Measurements from ENCODE around the gene NYAP2. TPM values are rescaled to one million over a fixed set of nuclear protein-coding genes. Genes with fewer than 3 reads are reported as not detected.
A peak's percentile ranks its signal among the peaks of the same experiment; 100 is the strongest.

Gene NYAP2
- total RNA-seq, 2 experiments from 2014 or later, result not detected

DNA sequence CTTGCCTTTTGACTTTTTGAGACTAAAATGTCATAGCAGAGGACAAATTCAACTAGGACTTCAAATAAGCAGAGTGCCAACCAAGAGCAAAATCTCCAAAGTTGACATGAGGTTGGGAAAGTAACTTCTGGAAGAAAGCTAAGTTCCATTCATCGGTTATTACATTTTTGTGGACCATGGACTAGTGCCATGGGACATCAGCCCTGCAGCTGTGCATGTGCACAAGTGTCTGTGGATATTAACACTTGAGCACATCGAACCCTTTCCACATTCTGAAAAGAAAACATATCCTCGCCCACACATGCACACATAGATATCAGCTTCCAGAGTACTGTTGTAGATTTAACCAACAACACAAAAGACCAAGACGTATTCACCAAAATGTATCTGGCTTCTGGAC is 262.6 kb downstream of the NYAP2 start:
- no peaks in the 10 kb centered on the region for H3K9me3 Mint-ChIP-seq
- H3K27ac Mint-ChIP-seq, result no peak overlapping the region
- peaks cover 12% of the 10 kb centered on the region for H3K27me3 Mint-ChIP-seq
- ATAC-seq (ENCODE audit: low read depth) (no peak), DNase-seq (no peak)
- POLR2A ChIA-PET, result no interaction called here
- no peaks in the 10 kb centered on the region for H3K36me3 Mint-ChIP-seq
- peaks cover 2% of the 10 kb centered on the region for H3K4me1 Mint-ChIP-seq
- no peak overlapping the region for H3K4me3 Mint-ChIP-seq

DNA sequence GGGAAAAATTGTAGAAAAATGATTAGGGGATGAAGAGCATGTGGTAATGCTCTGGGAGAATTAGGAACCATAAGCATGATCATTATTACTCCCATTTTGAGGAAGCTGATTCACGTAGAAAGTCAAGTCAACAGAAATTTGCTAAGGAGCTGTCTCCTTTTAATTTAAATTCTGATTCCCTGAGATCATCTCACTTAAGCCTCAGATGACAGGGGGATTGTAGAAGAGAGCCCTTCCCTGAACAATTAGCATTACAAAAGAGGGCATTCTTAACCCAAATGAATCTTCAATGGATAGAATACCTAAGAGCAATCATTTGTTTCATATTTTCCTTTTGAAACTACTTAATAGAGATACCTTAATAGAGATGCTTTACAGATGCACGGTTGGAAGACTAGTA is 267.9 kb downstream of the NYAP2 start:
- ATAC-seq (ENCODE audit: low read depth) (no peak), DNase-seq (no peak)
- H3K27me3 Mint-ChIP-seq, result peaks cover 8% of the 10 kb centered on the region
- H3K4me1 Mint-ChIP-seq, result no peaks in the 10 kb centered on the region
- POLR2A ChIA-PET, result no interaction called here
- H3K36me3 Mint-ChIP-seq, result no peaks in the 10 kb centered on the region
- no peak overlapping the region for H3K27ac Mint-ChIP-seq
- no peaks in the 10 kb centered on the region for H3K9me3 Mint-ChIP-seq
- H3K4me3 Mint-ChIP-seq, result no peak overlapping the region

DNA sequence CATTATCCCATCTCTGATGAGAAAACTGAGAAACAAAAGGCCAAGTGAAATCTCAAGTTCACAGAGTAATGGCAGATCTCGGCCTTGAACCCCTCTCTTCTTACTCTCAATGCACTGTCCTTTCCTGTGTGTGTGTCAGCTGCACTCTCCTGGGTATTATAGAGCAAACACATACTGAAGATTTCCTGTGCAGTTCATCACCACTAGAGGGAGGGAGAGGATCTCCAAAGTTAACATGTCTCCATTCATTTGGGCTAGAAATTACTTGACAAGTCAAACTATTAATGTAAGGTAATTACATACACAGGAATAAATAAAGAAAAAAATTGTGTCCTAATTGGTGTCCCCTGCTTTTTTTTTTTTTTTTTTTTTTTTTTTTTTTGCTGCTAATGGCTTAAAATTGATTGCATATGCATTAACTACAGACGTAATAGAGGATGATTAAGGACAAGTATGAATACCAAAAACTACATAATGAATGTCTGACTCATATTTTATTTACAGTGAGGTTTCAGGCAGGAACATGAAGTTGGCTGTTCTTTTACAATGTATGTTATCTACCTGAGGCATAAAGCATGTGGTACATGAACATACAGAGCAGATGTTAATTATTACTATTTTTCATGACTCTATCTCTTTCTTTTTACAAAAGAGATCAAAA is 269.2 kb downstream of the NYAP2 start:
- peak; percentile 65 for ATAC-seq (ENCODE audit: low read depth)
- Mint-ChIP-seq H3K36me3 (no peaks in the 10 kb centered on the region), H3K27me3 (peaks cover 4% of the 10 kb centered on the region), H3K27ac (no peak overlapping the region), H3K4me3 (no peak overlapping the region), H3K9me3 (no peaks in the 10 kb centered on the region), H3K4me1 (no peaks in the 10 kb centered on the region)
- no peak for DNase-seq
- POLR2A ChIA-PET, result no interaction called here

DNA sequence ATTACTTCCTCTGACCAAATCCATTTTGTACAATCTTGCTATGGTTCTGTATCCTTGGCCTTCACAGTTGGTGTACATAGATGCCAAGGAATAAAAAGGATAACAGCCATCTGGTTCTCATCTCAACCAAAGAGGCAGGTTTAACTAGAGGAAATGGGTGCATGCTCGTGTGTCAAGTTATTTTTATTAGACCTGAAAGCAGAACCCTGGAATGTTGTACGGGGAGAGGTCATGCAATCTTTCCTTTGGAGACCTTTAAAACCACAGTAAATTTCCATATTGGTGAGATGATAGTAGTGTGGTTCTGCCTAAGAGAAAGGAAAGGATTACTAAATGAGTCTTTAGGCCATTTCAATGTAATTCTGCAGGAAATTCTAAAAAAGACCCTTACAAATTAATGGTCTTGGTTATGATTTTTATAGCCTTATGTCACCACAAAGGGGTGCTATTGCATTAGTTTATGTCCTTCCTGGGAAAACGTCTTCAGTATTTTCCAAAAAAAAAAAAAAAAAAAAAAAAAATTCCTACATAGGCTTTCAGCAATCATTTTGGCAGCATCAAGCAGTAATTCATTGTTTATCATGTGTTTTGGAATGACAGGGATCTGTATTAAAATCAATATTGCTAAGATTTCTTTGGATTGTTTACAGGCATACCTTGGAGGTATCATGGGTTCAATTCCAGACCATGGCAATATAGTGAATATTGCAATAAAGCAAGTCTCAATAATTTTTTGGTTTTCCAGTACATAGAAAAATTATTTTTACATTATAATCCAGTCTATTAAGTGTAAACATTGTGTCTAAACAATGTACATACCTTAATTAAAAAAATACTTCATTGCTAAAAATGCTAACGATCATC is 270.8 kb downstream of the NYAP2 start:
- POLR2A ChIA-PET, result no interaction called here
- H3K4me3 Mint-ChIP-seq, result no peak overlapping the region
- no peak overlapping the region for H3K27ac Mint-ChIP-seq
- DNase-seq (no peak), ATAC-seq (ENCODE audit: low read depth) (no peak)
- peaks cover 4% of the 10 kb centered on the region for H3K27me3 Mint-ChIP-seq
- no peaks in the 10 kb centered on the region for H3K9me3 Mint-ChIP-seq
- H3K4me1 Mint-ChIP-seq, result no peaks in the 10 kb centered on the region
- no peaks in the 10 kb centered on the region for H3K36me3 Mint-ChIP-seq

DNA sequence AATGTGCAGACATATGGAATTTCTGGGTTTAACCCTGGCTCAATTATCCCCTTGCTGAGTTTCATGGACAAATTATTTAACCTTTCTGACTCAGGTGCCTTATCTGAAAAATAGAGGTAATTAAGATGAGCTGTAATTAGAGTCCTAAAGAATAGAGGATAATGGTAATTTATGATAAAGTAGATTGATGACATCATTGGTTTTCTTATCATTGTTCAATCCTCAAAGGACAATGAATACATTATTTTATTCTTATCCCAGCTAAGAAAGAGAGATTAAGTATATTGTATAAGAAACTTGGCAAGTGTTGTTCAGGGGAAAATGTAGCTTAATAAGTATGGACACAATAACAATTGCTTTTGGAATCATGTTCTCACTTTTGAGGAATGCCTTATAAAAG is 279.3 kb downstream of the NYAP2 start:
- ATAC-seq (ENCODE audit: low read depth) (no peak), DNase-seq (no peak)
- Mint-ChIP-seq H3K27me3 (peaks cover 6% of the 10 kb centered on the region), H3K36me3 (no peaks in the 10 kb centered on the region), H3K4me1 (no peaks in the 10 kb centered on the region), H3K4me3 (no peak overlapping the region), H3K9me3 (no peaks in the 10 kb centered on the region), H3K27ac (no peak overlapping the region)
- POLR2A ChIA-PET, result no interaction called here

DNA sequence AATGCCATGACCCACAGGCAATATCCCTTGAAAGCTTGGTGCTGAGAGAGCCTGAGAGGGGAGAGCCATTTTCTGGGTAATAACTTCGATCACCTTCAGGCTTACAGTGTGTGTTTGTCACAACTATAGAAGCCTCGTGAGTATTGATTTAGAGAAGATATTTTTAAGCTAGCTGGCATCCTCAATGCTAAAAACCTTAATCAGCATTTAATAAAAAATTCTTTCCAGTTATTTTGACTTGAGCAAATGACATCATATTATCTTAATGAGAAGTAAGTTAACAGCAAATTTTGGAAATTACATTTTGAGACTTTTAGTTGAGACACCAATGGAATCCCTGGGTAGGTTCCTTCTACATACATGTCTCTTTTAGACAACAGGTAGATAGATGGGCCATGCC is 283.7 kb downstream of the NYAP2 start:
- no peak overlapping the region for H3K27ac Mint-ChIP-seq
- no peaks in the 10 kb centered on the region for H3K36me3 Mint-ChIP-seq
- DNase-seq (no peak), ATAC-seq (ENCODE audit: low read depth) (no peak)
- POLR2A ChIA-PET, result no interaction called here
- H3K4me1 Mint-ChIP-seq, result no peaks in the 10 kb centered on the region
- H3K4me3 Mint-ChIP-seq, result no peak overlapping the region
- H3K9me3 Mint-ChIP-seq, result no peaks in the 10 kb centered on the region
- peaks cover 4% of the 10 kb centered on the region for H3K27me3 Mint-ChIP-seq

DNA sequence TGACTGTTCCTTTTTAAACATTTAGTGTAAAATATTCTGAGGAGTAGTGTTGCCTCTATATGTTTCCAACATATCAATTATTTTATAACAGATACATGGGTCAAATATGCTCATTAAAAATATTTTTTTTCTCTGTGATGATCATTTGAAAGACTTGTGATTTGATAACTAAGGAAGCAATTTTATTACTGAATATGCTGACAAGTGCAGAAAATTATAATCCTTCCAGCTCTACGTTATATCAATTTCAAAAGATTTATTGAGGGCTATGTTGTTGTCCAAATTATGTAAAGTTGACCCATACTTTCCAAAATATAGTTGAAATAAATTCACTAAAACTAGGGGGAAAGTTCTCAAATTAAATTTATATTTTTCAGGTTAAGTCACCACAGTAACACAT is 290.6 kb downstream of the NYAP2 start:
- Mint-ChIP-seq H3K9me3 (no peaks in the 10 kb centered on the region), H3K4me3 (no peak overlapping the region), H3K4me1 (no peaks in the 10 kb centered on the region), H3K27ac (no peak overlapping the region), H3K36me3 (no peaks in the 10 kb centered on the region), H3K27me3 (no peaks in the 10 kb centered on the region)
- POLR2A ChIA-PET, result no interaction called here
- ATAC-seq (ENCODE audit: low read depth) (no peak), DNase-seq (no peak)

DNA sequence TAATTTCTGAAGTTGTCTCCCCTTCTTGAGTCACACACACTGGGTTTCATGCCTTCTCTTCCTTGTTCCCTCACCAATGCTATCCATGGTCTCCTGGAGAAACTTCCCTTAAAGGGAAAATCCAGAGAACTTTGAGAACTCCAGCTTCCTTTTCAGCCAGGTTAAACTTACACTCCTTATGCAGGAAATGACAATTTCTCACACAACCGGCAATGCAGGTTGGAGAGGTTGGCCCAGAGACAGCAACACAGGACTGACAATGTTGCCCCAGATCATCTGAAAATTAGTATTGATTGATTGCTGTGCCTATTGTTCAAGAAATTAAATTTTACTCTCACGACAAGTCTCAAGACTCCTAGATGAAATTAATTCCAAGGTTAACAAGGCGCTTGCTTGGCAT is 292.2 kb downstream of the NYAP2 start:
- Mint-ChIP-seq H3K36me3 (no peaks in the 10 kb centered on the region), H3K4me1 (no peaks in the 10 kb centered on the region), H3K9me3 (no peaks in the 10 kb centered on the region), H3K4me3 (no peak overlapping the region), H3K27me3 (no peaks in the 10 kb centered on the region), H3K27ac (no peak overlapping the region)
- POLR2A ChIA-PET, result no interaction called here
- DNase-seq (no peak), ATAC-seq (ENCODE audit: low read depth) (no peak)

DNA sequence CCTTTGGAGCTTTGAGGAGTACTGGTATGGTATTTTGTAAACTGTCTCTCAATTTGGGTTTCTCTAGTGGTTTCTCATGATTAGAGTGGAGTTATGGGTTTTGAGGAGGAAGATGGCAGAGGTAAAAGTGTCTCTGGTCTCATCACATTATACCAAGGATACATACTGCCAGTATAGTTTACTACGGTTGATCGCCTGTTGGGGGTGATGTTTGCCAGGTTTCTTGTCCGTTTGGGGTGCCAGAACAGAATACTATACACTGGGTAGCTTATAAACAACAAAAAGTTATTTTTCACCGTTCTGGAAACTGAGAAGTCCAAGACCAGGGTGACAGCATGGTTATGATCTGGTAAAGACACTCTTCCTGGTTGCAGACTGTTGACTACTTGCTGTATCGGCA is 293.7 kb downstream of the NYAP2 start:
- ATAC-seq (ENCODE audit: low read depth), result no peak
- POLR2A ChIA-PET, result no interaction called here
- no peak for DNase-seq
- H3K4me1 Mint-ChIP-seq, result no peaks in the 10 kb centered on the region
- no peak overlapping the region for H3K4me3 Mint-ChIP-seq
- H3K36me3 Mint-ChIP-seq, result no peaks in the 10 kb centered on the region
- H3K27me3 Mint-ChIP-seq, result peaks cover 5% of the 10 kb centered on the region
- no peak overlapping the region for H3K27ac Mint-ChIP-seq
- no peaks in the 10 kb centered on the region for H3K9me3 Mint-ChIP-seq

DNA sequence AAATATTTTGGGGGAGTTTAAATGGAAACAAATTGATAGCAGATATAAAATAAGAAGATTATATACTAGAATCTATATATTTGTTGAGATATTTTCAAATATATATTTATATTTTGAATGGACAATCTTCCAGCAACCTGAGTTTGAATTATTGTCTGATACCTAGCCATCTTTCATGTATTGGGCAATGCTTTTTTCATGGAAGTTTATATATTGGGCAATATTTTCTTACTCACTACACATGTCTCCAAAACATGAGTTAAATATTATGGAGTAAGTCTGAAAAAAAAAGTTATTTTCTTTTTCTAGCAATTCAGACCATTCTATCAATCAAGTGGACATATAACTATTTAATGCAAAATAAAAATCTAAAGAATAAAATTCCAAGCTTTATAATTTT is 295.2 kb downstream of the NYAP2 start:
- peaks cover 5% of the 10 kb centered on the region for H3K27me3 Mint-ChIP-seq
- ATAC-seq (ENCODE audit: low read depth) (no peak), DNase-seq (no peak)
- H3K4me1 Mint-ChIP-seq, result no peaks in the 10 kb centered on the region
- no peaks in the 10 kb centered on the region for H3K9me3 Mint-ChIP-seq
- no peak overlapping the region for H3K4me3 Mint-ChIP-seq
- no peaks in the 10 kb centered on the region for H3K36me3 Mint-ChIP-seq
- H3K27ac Mint-ChIP-seq, result no peak overlapping the region
- POLR2A ChIA-PET, result no interaction called here

DNA sequence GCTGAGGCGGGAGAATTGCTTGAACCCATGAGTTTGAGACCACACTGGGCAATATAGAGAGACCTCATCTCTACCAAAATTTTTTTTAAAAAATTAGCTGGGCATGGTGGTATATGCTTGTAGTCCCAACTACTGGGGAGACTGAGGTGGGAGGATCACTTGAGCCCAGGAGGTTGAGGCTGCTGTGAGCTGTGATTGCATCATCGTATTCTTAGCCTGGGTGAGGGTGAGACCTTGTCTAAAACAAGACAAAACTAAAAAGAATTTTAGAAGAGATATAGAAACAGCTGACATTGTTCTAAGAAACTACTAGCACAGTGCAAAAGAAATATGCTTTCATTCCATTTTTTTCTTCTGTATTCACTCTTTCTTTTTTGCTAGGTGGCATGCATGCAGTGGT is 298.4 kb downstream of the NYAP2 start:
- DNase-seq (no peak), ATAC-seq (ENCODE audit: low read depth) (no peak)
- POLR2A ChIA-PET, result no interaction called here
- no peaks in the 10 kb centered on the region for H3K4me1 Mint-ChIP-seq
- no peak overlapping the region for H3K27ac Mint-ChIP-seq
- H3K9me3 Mint-ChIP-seq, result no peaks in the 10 kb centered on the region
- peaks cover 7% of the 10 kb centered on the region for H3K27me3 Mint-ChIP-seq
- no peak overlapping the region for H3K4me3 Mint-ChIP-seq
- no peaks in the 10 kb centered on the region for H3K36me3 Mint-ChIP-seq
